Measurements from ENCODE around the gene BCDIN3D. TPM values are rescaled to one million over a fixed set of nuclear protein-coding genes. Genes with fewer than 3 reads are reported as not detected.

The BCDIN3D gene
- total and polyA plus RNA-seq, 4 donors: 1.7 to 4.4 (median 2.1) TPM

DNA sequence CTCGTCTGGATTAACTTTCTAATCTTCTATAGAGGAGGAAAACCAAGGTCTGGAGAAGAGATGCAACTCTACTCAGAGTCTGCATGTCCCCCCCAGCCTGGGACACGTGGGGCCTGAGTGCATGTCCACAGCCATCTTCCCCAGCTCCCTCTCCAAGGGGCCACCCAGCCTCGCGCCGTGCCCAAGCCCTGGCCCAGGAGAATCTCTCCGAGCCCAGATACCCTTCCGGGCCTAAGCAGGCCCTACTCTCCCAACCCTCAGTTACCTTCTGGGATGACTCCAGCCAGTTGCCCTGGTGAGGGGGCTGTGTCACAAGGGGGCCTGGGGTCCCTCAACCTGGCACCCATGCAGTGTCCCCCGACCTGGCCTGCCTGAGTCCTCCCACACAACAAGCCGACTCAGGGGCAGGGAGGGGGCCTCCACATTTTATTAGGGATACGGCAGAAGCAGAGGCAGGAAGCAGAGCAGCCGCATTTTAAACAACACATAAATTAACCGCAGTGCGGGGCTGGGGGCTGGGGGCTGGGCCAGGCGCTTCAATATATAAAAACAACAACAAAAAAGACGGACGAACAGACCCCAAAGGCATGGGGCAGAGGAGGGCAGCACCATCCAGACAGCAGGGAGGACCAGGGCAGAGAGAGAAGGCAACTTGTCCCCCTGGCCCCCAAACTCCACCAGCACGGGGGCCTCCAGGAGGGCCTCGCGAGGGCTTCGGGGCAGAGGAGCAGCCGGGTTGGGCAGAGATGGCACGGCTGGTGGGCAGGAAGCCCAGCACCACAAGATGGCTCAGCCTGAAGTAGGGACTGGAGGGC is 52.0 kb downstream of the BCDIN3D start:
- Histone ChIP-seq H3K4me3 (ENCODE audit: low read depth in 1 of 3, low read length in 3 of 3) (no peak overlapping the region), H3K27me3 (ENCODE audit: control insufficient read depth in 4 of 4, insufficient read depth in 4 of 4, low read length in 3 of 4) (no peaks in the 10 kb centered on the region), H3K27ac (ENCODE audit: low read depth in 1 of 2, low read length in 2 of 2) (no peak overlapping the region), H3K9me3 (ENCODE audit: control insufficient read depth in 4 of 4, low read length in 3 of 4) (peaks cover 0 to 4% (median 0%) of the 10 kb centered on the region in 4 donors), H3K4me1 (ENCODE audit: control insufficient read depth in 4 of 4, insufficient read depth in 4 of 4, low read length in 3 of 4) (no peaks in the 10 kb centered on the region), H3K9ac (ENCODE audit: low read depth in 1 of 2, low read length in 2 of 2) (no peak overlapping the region), H3K36me3 (ENCODE audit: control insufficient read depth in 4 of 4, insufficient read depth in 3 of 4, low read depth in 1 of 4, low read length in 3 of 4) (peaks cover 0 to 8% (median 2%) of the 10 kb centered on the region in 4 donors)
- 90% methylated on average over 22 of the region's 22 CpGs for WGBS
- no peak for TF ChIP-seq JUND (IDR thresholded peaks at IDR 0.05)
- TF ChIP-seq, protein P1, sequence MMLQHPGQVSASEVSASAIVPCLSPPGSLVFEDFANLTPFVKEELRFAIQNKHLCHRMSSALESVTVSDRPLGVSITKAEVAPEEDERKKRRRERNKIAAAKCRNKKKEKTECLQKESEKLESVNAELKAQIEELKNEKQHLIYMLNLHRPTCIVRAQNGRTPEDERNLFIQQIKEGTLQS (IDR thresholded peaks at IDR 0.05): no peak
- no peak for DNase-seq (ENCODE audit: low spot score)

DNA sequence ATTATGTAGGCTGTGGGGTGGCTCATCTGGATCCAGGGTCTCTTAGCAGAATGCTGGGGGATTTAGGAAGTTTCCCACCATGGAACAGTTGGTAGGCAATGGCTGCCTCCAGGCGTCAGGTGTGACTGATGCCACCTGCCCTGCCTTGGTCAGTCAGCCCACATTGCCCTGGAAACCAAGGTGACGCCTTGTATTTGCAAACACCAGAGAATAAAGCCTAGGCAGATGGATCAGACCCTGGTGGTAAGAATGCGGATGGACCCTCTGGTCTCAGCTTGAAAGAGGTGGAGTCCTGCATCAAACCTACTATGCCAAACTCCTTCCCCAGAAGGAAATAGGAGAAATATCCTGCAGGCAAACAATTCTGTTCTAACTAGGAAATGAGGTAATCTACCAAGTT is 52.9 kb downstream of the BCDIN3D start:
- peaks cover 0 to 7% (median under 1%) of the 10 kb centered on the region in 4 donors for H3K36me3 ChIP-seq (ENCODE audit: control insufficient read depth in 4 of 4, insufficient read depth in 3 of 4, low read depth in 1 of 4, low read length in 3 of 4)
- no peak overlapping the region for H3K27ac ChIP-seq (ENCODE audit: low read depth in 1 of 2, low read length in 2 of 2)
- no peak for TF ChIP-seq GABPA (IDR thresholded peaks at IDR 0.05 in 1 of 2, conservative IDR thresholded peaks at IDR 0.05 in 1 of 2)
- no peak for TF ChIP-seq RAD21 (IDR thresholded peaks at IDR 0.05)
- no peak for TF ChIP-seq HNF4G (IDR thresholded peaks at IDR 0.05)
- no peak for TF ChIP-seq RXRA (IDR thresholded peaks at IDR 0.05)
- TF ChIP-seq, protein P2, sequence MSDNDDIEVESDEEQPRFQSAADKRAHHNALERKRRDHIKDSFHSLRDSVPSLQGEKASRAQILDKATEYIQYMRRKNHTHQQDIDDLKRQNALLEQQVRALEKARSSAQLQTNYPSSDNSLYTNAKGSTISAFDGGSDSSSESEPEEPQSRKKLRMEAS (IDR thresholded peaks at IDR 0.05): no peak
- no peak for TF ChIP-seq YY1 (IDR thresholded peaks at IDR 0.05)
- TF ChIP-seq HNF4A (conservative IDR thresholded peaks at IDR 0.05): no peak
- TF ChIP-seq, protein P3, sequence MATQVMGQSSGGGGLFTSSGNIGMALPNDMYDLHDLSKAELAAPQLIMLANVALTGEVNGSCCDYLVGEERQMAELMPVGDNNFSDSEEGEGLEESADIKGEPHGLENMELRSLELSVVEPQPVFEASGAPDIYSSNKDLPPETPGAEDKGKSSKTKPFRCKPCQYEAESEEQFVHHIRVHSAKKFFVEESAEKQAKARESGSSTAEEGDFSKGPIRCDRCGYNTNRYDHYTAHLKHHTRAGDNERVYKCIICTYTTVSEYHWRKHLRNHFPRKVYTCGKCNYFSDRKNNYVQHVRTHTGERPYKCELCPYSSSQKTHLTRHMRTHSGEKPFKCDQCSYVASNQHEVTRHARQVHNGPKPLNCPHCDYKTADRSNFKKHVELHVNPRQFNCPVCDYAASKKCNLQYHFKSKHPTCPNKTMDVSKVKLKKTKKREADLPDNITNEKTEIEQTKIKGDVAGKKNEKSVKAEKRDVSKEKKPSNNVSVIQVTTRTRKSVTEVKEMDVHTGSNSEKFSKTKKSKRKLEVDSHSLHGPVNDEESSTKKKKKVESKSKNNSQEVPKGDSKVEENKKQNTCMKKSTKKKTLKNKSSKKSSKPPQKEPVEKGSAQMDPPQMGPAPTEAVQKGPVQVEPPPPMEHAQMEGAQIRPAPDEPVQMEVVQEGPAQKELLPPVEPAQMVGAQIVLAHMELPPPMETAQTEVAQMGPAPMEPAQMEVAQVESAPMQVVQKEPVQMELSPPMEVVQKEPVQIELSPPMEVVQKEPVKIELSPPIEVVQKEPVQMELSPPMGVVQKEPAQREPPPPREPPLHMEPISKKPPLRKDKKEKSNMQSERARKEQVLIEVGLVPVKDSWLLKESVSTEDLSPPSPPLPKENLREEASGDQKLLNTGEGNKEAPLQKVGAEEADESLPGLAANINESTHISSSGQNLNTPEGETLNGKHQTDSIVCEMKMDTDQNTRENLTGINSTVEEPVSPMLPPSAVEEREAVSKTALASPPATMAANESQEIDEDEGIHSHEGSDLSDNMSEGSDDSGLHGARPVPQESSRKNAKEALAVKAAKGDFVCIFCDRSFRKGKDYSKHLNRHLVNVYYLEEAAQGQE (IDR thresholded peaks at IDR 0.05): no peak
- TF ChIP-seq, protein P4, sequence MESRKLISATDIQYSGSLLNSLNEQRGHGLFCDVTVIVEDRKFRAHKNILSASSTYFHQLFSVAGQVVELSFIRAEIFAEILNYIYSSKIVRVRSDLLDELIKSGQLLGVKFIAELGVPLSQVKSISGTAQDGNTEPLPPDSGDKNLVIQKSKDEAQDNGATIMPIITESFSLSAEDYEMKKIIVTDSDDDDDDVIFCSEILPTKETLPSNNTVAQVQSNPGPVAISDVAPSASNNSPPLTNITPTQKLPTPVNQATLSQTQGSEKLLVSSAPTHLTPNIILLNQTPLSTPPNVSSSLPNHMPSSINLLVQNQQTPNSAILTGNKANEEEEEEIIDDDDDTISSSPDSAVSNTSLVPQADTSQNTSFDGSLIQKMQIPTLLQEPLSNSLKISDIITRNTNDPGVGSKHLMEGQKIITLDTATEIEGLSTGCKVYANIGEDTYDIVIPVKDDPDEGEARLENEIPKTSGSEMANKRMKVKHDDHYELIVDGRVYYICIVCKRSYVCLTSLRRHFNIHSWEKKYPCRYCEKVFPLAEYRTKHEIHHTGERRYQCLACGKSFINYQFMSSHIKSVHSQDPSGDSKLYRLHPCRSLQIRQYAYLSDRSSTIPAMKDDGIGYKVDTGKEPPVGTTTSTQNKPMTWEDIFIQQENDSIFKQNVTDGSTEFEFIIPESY (IDR thresholded peaks at IDR 0.05): no peak
- TF ChIP-seq FOXA2 (IDR thresholded peaks at IDR 0.05): no peak
- no peak for TF ChIP-seq JUND (IDR thresholded peaks at IDR 0.05)
- TF ChIP-seq NR2F2 (IDR thresholded peaks at IDR 0.05): no peak
- TF ChIP-seq, protein P1 (IDR thresholded peaks at IDR 0.05): no peak
- no peak for TF ChIP-seq EGR1 (IDR thresholded peaks at IDR 0.05; ENCODE audit: low read depth in 2 of 2)
- no peak for TF ChIP-seq TAF1 (conservative IDR thresholded peaks at IDR 0.05)
- TF ChIP-seq FOXA1 (IDR thresholded peaks at IDR 0.05): no peak

More for the DNA sequence above, 52.9 kb downstream of the BCDIN3D start:
- 73% methylated on average over 3 of the region's 3 CpGs for WGBS
- H3K4me1 ChIP-seq (ENCODE audit: control insufficient read depth in 4 of 4, insufficient read depth in 4 of 4, low read length in 3 of 4): no peaks in the 10 kb centered on the region
- DNase-seq (ENCODE audit: low spot score): no peak
- no peak overlapping the region for H3K9ac ChIP-seq (ENCODE audit: low read depth in 1 of 2, low read length in 2 of 2)
- H3K4me3 ChIP-seq (ENCODE audit: low read depth in 1 of 3, low read length in 3 of 3): no peak overlapping the region
- peaks cover 0 to 4% (median 0%) of the 10 kb centered on the region in 4 donors for H3K9me3 ChIP-seq (ENCODE audit: control insufficient read depth in 4 of 4, low read length in 3 of 4)
- H3K27me3 ChIP-seq (ENCODE audit: control insufficient read depth in 4 of 4, insufficient read depth in 4 of 4, low read length in 3 of 4): no peaks in the 10 kb centered on the region
